H9 (cell line): ENCODE data around the gene ROBO1. TPM values are rescaled to one million over a fixed set of nuclear protein-coding genes. Genes with fewer than 3 reads are reported as not detected.

Experiments
- DNase-seq: peaks from one replicate; pipeline ENCODE4 v3.0.0-alpha.2; 2017
- H2AFZ ChIP-seq: one replicate; pipeline ENCODE4 v1.6.1; 2013; ENCODE audit warnings: mild to moderate bottlenecking, low read length, control low read depth, moderate library complexity
- H2AK5ac ChIP-seq: 2 replicates; pipeline ENCODE4 v1.6.1; 2013; ENCODE audit warnings: low read length, control low read depth, mixed read lengths; ENCODE audit not compliant: insufficient read length
- H2BK120ac ChIP-seq: one replicate; pipeline ENCODE4 v1.6.1; 2013; ENCODE audit warnings: low read depth, mild to moderate bottlenecking, low read length, control low read depth, inconsistent platforms; ENCODE audit not compliant: poor library complexity, severe bottlenecking
- H2BK12ac ChIP-seq: 2 replicates; pipeline ENCODE4 v1.6.1; 2013; ENCODE audit warnings: low read length, control low read depth, mixed read lengths, low read depth; ENCODE audit not compliant: insufficient read length
- H2BK15ac ChIP-seq: 2 replicates; pipeline ENCODE4 v1.6.1; 2013; ENCODE audit warnings: low read depth, low read length, control low read depth
- H2BK20ac ChIP-seq: one replicate; pipeline ENCODE4 v1.6.1; 2013; ENCODE audit warnings: low read depth, mild to moderate bottlenecking, low read length, control low read depth, inconsistent platforms; ENCODE audit not compliant: poor library complexity, severe bottlenecking
- H2BK5ac ChIP-seq: 2 replicates; pipeline ENCODE4 v1.6.1; 2013; ENCODE audit warnings: low read length, control low read depth, mixed read lengths; ENCODE audit not compliant: insufficient read length
- H3K14ac ChIP-seq: 2 replicates; pipeline ENCODE4 v1.6.1; 2013; ENCODE audit warnings: low read length, control low read depth; ENCODE audit not compliant: insufficient read depth
- H3K18ac ChIP-seq: 2 replicates; pipeline ENCODE4 v1.6.1; 2013; ENCODE audit warnings: low read depth, mild to moderate bottlenecking, mixed read lengths, low read length, control low read depth; ENCODE audit not compliant: insufficient read length
- H3K23ac ChIP-seq: 2 replicates; pipeline ENCODE4 v1.6.1; 2013; ENCODE audit warnings: low read length, control low read depth, mixed read lengths, low read depth; ENCODE audit not compliant: insufficient read length
- H3K23me2 ChIP-seq: 2 replicates; pipeline ENCODE4 v1.6.1; 2013; ENCODE audit warnings: low read depth, mild to moderate bottlenecking, mixed read lengths, low read length, control low read depth; ENCODE audit not compliant: insufficient read length, poor library complexity, severe bottlenecking
- H3K27ac ChIP-seq: 2 replicates; pipeline ENCODE4 v1.5.1; 2013; ENCODE audit warnings: low read length, control low read depth, mixed read lengths, low read depth; ENCODE audit not compliant: insufficient read length
- H3K27me3 ChIP-seq: 2 replicates; pipeline ENCODE4 v1.6.1; 2013; ENCODE audit warnings: low read length, control low read depth, inconsistent platforms; ENCODE audit not compliant: insufficient read depth
- H3K4ac ChIP-seq: 2 replicates; pipeline ENCODE4 v1.6.1; 2013; ENCODE audit warnings: low read depth, mild to moderate bottlenecking, control low read depth, inconsistent platforms, low read length, moderate library complexity
- H3K4me1 ChIP-seq: 2 replicates; pipeline ENCODE4 v1.6.1; 2013; ENCODE audit warnings: low read length, control low read depth, inconsistent platforms; ENCODE audit not compliant: insufficient read depth
- H3K4me2 ChIP-seq: 2 replicates; pipeline ENCODE4 v1.6.1; 2013; ENCODE audit warnings: low read length, control low read depth, mixed read lengths; ENCODE audit not compliant: insufficient read length, insufficient read depth
- H3K56ac ChIP-seq: 2 replicates; pipeline ENCODE4 v1.6.1; 2013; ENCODE audit warnings: low read depth, mild to moderate bottlenecking, mixed read lengths, low read length, control low read depth; ENCODE audit not compliant: insufficient read length
- H3K79me1 ChIP-seq: 2 replicates; pipeline ENCODE4 v1.6.1; 2013; ENCODE audit warnings: low read depth, mild to moderate bottlenecking, moderate library complexity, low read length, control low read depth, inconsistent platforms; ENCODE audit not compliant: insufficient read depth, poor library complexity, severe bottlenecking
- H3K79me2 ChIP-seq: 2 replicates; pipeline ENCODE4 v1.6.1; 2013; ENCODE audit warnings: low read length, control low read depth, inconsistent platforms; ENCODE audit not compliant: insufficient read depth
- H3K9ac ChIP-seq: 2 replicates; pipeline ENCODE4 v1.6.1; 2013; ENCODE audit warnings: low read length, control low read depth, mixed read lengths; ENCODE audit not compliant: insufficient read length; ENCODE audit errors: extremely low read depth
- H3K9me3 ChIP-seq: one replicate; pipeline ENCODE4 v1.6.1; 2013; ENCODE audit warnings: low read depth, low read length, inconsistent platforms; ENCODE audit not compliant: control insufficient read depth
- H3T11ph ChIP-seq: one replicate; pipeline ENCODE4 v1.6.1; 2013; ENCODE audit warnings: mild to moderate bottlenecking, low read length, control low read depth, inconsistent platforms
- H4K20me1 ChIP-seq: one replicate; pipeline ENCODE4 v1.6.1; 2013; ENCODE audit not compliant: control insufficient read depth, insufficient read length, insufficient read depth
- H4K5ac ChIP-seq: 2 replicates; pipeline ENCODE4 v1.6.1; 2013; ENCODE audit warnings: low read depth, mild to moderate bottlenecking, mixed read lengths, low read length, control low read depth; ENCODE audit not compliant: insufficient read length
- H4K8ac ChIP-seq: replicated peaks from 2 replicates; pipeline ENCODE4 v1.6.1; 2013; ENCODE audit warnings: low read length, control low read depth, mixed read lengths, low read depth; ENCODE audit not compliant: insufficient read length
- H4K91ac ChIP-seq: 2 replicates; pipeline ENCODE4 v1.6.1; 2013; ENCODE audit warnings: low read depth, mild to moderate bottlenecking, moderate library complexity, mixed read lengths, low read length, control low read depth; ENCODE audit not compliant: insufficient read length
- H3K27ac Mint-ChIP-seq, 3 experiments: 2 replicates in 2 of 3; 3 replicates in 1 of 3; pipeline ENCODE4 v1.8.0; 2020 to 2021; ENCODE audit warnings: mixed read lengths in 3 of 3, mild to moderate bottlenecking in 1 of 3, moderate library complexity in 1 of 3
- H3K27me3 Mint-ChIP-seq: 2 replicates; pipeline ENCODE4 v1.8.0; 2021; ENCODE audit warnings: low read depth, mild to moderate bottlenecking, moderate library complexity, mixed read lengths
- H3K36me3 Mint-ChIP-seq, 3 experiments: 2 replicates in 2 of 3; 3 replicates in 1 of 3; pipeline ENCODE4 v1.8.0; 2020 to 2021; ENCODE audit warnings: low read depth in 3 of 3, mixed read lengths in 3 of 3; ENCODE audit not compliant: insufficient read depth in 1 of 3
- H3K4me1 Mint-ChIP-seq, 2 experiments: 2 replicates each; pipeline ENCODE4 v1.8.0; 2020; ENCODE audit warnings: mixed read lengths in 2 of 2
- H3K4me3 Mint-ChIP-seq, 2 experiments: 2 replicates in 1 of 2; 3 replicates in 1 of 2; pipeline ENCODE4 v1.8.0; 2020 to 2021; ENCODE audit warnings: mild to moderate bottlenecking in 2 of 2, mixed read lengths in 2 of 2, moderate library complexity in 1 of 2
- H3K9me3 Mint-ChIP-seq, 2 experiments: 2 replicates in 1 of 2; 3 replicates in 1 of 2; pipeline ENCODE4 v1.8.0; 2020; ENCODE audit warnings: mild to moderate bottlenecking in 2 of 2, mixed read lengths in 2 of 2, moderate library complexity in 1 of 2
- CTCF ChIP-seq: fragments of 200-600 bp; sonication (generic); conservative IDR thresholded peaks from 3 replicates; pipeline ENCODE4 v1.8.0; 2021; ENCODE audit warnings: antibody characterized with exemption, mild to moderate bottlenecking
- WGBS: extraction: QIAGEN DNeasy Blood & Tissue Kit; methylation state at CpG from one replicate; pipeline ENCODE4 v1.1.7; 2013; ENCODE audit warnings: missing lambda C conversion rate, low lambda C conversion rate, mixed read lengths; ENCODE audit not compliant: insufficient read length; ENCODE audit errors: extremely low coverage; 5-methylcytosine and 5-hydroxymethylcytosine counted together
- total RNA-seq: library from RNA; stranded (reverse); gene quantifications from 2 replicates; pipeline ENCODE4 v1.2.1, GENCODE V29; 2021

The ROBO1 gene
- total RNA-seq, 1 experiment from 2014 or later = 62.7 TPM

GRCh38 chr3:78569804-78570203 lies 1198.0 kb downstream of the ROBO1 start:
- no peak overlapping the region for H2BK120ac ChIP-seq
- H3K27me3 Mint-ChIP-seq = no peaks in the 10 kb centered on the region; the same call in 1 of the 2 replicates
- no peak overlapping the region for H4K8ac ChIP-seq
- peaks cover 10 to 17% of the 10 kb centered on the region in 2 experiments for H3K9me3 Mint-ChIP-seq
- no peak overlapping the region for H4K91ac ChIP-seq
- H2BK20ac ChIP-seq = no peak overlapping the region
- H3K18ac ChIP-seq = no peak overlapping the region
- no peak overlapping the region for H3K23ac ChIP-seq
- no peak overlapping the region for H2BK12ac ChIP-seq
- no peak overlapping the region for H3K4me2 ChIP-seq
- no peak overlapping the region for H3K27ac ChIP-seq
- peaks cover 6 to 18% (median 14%) of the 10 kb centered on the region in 3 experiments; a peak in 6 of 7 replicates for H3K36me3 Mint-ChIP-seq
- no peaks in the 10 kb centered on the region for H3K27me3 ChIP-seq
- H3T11ph ChIP-seq = no peak overlapping the region
- H3K9me3 ChIP-seq = peaks cover 10% of the 10 kb centered on the region
- H2BK15ac ChIP-seq = no peak overlapping the region
- TF ChIP-seq CTCF = no peak
- H3K4me1 ChIP-seq = no peaks in the 10 kb centered on the region; the same call in 1 of the 2 replicates
- H3K79me1 ChIP-seq = no peaks in the 10 kb centered on the region
- no peak for DNase-seq
- H2AK5ac ChIP-seq = no peak overlapping the region
- H4K5ac ChIP-seq = no peak overlapping the region
- no peak overlapping the region for H3K4me3 Mint-ChIP-seq
- H3K56ac ChIP-seq = no peak overlapping the region
- no CpG with 5 or more reads among the region's 6 CpGs for WGBS
- no peak overlapping the region for H3K14ac ChIP-seq
- no peaks in the 10 kb centered on the region for H3K23me2 ChIP-seq
- no peaks in the 10 kb centered on the region for H3K79me2 ChIP-seq
- H3K9ac ChIP-seq = no peak overlapping the region
- peaks cover 14 to 29% of the 10 kb centered on the region in 2 experiments for H3K4me1 Mint-ChIP-seq
- no peaks in the 10 kb centered on the region for H4K20me1 ChIP-seq
- no peak overlapping the region for H3K27ac Mint-ChIP-seq
- H3K4ac ChIP-seq = no peak overlapping the region
- H2BK5ac ChIP-seq = no peak overlapping the region
- no peak overlapping the region for H2AFZ ChIP-seq
